Measurements from ENCODE around the gene BCAS3. TPM values are rescaled to one million over a fixed set of nuclear protein-coding genes. Genes with fewer than 3 reads are reported as not detected.
"Not testable (repeated sequence)": the region's sequence is repeated elsewhere in the genome, so short reads cannot be mapped to it uniquely, and the experiment has no call there.

BCAS3 gene
- total RNA-seq, 1 donor from 2014 or later: 9.5 TPM

DNA sequence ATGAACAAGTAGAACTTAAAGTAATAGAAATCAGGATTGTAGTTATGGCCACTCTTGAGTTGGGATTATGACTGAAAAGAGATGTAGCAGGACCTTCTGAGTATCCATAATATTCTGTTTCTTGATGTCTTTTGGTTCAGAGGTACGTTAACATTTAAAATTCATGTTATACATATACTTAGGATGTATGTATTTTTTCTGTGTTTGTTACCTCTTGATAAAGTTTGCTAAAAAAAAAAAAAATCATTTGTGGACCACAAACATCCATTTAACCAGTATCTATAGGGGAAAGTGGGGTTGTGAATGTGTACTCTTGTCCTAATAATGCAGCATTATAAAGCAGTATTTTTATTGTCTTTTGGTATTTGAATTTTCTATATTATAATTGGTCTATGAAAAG, 65.6 kb downstream of the BCAS3 start:
- Mint-ChIP-seq H3K4me3 (no peak overlapping the region), H3K27me3 (peaks cover 5% of the 10 kb centered on the region), H3K27ac (no peak overlapping the region), H3K9me3 (no peaks in the 10 kb centered on the region), H3K36me3 (ENCODE audit: low read depth) (no peaks in the 10 kb centered on the region), H3K4me1 (no peaks in the 10 kb centered on the region)
- DNase-seq: no peak
- intact Hi-C loops (cut with micrococcal nuclease): no loop called here

DNA sequence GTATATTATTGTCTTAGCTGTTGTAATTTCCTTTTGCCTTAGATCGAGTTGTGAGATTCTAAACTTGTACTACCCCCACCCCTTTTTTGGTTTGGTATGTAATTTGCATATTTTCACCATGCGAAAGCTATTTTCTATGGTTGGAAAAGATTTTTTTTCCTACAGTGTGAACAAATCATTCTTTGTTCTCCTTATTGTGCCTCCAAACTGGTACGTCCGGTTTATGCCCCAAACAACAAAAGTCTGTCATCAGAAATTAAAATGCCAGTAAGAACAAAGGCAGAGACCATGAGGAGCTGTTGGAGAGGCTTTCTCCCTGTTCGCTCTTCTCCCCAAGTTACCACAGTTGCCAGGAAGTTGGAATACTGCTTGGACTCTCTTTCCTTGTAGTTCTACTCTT, 66.1 kb downstream of the BCAS3 start:
- Mint-ChIP-seq H3K27ac (no peak overlapping the region), H3K4me1 (no peaks in the 10 kb centered on the region)
- intact Hi-C loops (cut with micrococcal nuclease): no loop called here

DNA sequence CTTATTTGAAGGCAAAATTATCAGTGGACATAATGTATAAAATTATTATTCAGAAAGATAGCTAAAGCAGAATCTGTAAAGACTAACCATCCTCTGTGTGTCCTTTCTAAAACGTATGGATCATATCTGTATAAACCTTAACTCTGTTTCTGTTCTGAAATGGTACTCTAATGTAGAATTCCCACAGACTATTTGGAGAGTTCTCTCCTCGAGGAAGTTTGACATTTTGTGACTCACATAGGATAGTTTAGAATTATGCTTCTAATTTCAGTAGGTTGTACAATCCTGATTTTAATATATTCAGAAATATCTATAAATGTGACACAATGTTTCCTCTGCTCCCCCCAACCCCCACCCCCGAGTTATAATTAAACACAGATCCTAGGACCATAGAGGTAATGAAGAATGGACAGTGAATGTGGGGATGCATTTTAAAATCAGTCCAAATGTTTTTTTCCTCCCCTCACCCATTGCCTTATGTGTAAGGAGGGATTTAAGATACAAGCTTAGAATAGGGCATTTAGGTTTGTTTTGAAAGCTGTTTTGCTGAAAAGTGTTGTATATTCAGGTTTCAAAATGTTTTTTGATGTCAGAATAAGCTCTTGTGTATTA, 66.8 kb downstream of the BCAS3 start:
- no peak overlapping the region for H3K4me3 Mint-ChIP-seq
- no peaks in the 10 kb centered on the region for H3K4me1 Mint-ChIP-seq
- no peaks in the 10 kb centered on the region for H3K36me3 Mint-ChIP-seq (ENCODE audit: low read depth)
- H3K27me3 Mint-ChIP-seq: peaks cover 5% of the 10 kb centered on the region
- no peak for DNase-seq
- no peak overlapping the region for H3K27ac Mint-ChIP-seq
- intact Hi-C loops (cut with micrococcal nuclease): no loop called here
- no peaks in the 10 kb centered on the region for H3K9me3 Mint-ChIP-seq

More for the DNA sequence above, 66.1 kb downstream of the BCAS3 start:
- DNase-seq: no peak
- Mint-ChIP-seq H3K36me3 (ENCODE audit: low read depth) (no peaks in the 10 kb centered on the region), H3K27me3 (peaks cover 5% of the 10 kb centered on the region), H3K9me3 (no peaks in the 10 kb centered on the region), H3K4me3 (no peak overlapping the region)

DNA sequence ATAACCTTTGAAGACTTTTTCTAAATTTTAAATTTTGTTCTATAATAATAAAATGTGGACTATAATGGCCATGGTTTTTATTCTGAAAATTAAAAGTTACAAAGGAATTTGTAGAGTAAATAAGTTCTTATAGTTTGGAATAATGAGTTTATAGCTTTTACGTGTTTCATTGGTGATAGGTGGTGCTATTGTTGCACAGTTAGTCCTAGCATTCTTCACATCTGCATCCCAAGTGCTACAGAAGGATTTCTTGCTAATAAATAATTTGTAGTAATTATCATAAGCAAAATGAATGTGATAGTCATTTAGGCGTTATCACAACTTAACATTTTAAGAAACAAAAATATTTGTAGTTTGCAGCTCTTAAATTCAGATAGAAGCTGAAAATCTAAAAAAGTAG, 67.9 kb downstream of the BCAS3 start:
- Mint-ChIP-seq H3K27ac (no peak overlapping the region), H3K27me3 (peaks cover 5% of the 10 kb centered on the region), H3K4me3 (no peak overlapping the region), H3K36me3 (ENCODE audit: low read depth) (no peaks in the 10 kb centered on the region), H3K4me1 (no peaks in the 10 kb centered on the region), H3K9me3 (peaks cover 1% of the 10 kb centered on the region)
- no peak for DNase-seq
- intact Hi-C loops (cut with micrococcal nuclease): no loop called here

GRCh38 chr17:60747069-60747808, 69.6 kb downstream of the BCAS3 start:
- no peak for DNase-seq
- Mint-ChIP-seq H3K9me3 (peaks cover 3% of the 10 kb centered on the region), H3K4me1 (no peaks in the 10 kb centered on the region), H3K27me3 (peaks cover 5% of the 10 kb centered on the region), H3K4me3 (no peak overlapping the region), H3K36me3 (ENCODE audit: low read depth) (no peaks in the 10 kb centered on the region), H3K27ac (no peak overlapping the region)
- intact Hi-C loops (cut with micrococcal nuclease): no loop called here

DNA sequence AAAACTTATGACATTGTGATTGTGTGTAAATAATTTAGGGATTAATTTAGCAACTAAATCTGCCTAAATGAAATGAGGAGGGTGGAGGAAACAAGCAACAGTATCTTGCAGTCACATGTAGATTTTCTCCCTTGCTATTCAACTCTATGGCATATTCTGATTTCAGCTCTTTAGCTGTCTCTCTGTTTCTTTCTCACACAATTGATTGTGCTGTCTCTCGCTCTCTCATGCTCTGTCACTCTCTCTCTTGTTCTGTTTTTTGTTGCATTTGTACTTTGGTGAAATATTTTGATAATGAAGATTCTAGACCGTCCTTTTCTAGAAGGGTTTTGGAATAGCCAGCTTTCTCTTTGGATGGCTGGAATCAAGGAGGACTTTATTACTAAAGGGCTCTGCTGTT, 70.6 kb downstream of the BCAS3 start:
- peaks cover 5% of the 10 kb centered on the region for H3K27me3 Mint-ChIP-seq
- no peaks in the 10 kb centered on the region for H3K4me1 Mint-ChIP-seq
- H3K4me3 Mint-ChIP-seq: no peak overlapping the region
- DNase-seq: no peak
- no peaks in the 10 kb centered on the region for H3K36me3 Mint-ChIP-seq (ENCODE audit: low read depth)
- H3K9me3 Mint-ChIP-seq: peaks cover 3% of the 10 kb centered on the region
- no peak overlapping the region for H3K27ac Mint-ChIP-seq
- intact Hi-C loops (cut with micrococcal nuclease): no loop called here

DNA sequence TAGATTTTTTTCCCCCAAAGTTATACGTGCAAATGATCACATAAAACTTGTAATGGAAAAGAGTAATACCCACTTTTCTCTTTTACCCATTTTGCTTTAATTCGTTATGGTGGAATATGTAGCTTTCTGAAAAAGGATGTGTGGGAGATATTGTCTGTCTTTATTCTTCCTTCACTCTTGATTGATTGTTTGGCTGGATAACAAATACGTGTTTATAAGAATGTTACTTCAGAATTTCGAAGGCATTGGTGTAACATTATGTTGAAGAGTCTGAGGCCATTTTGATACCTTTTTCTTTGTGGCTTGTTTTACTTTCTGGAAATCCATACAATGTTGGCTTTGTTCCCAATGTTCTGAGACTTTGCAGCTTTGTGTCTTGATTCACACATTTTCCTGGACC, 71.4 kb downstream of the BCAS3 start:
- no peak for DNase-seq
- intact Hi-C loops (cut with micrococcal nuclease): no loop called here
- Mint-ChIP-seq H3K4me1 (no peaks in the 10 kb centered on the region), H3K36me3 (ENCODE audit: low read depth) (no peaks in the 10 kb centered on the region), H3K4me3 (no peak overlapping the region), H3K27me3 (peaks cover 3% of the 10 kb centered on the region), H3K27ac (no peak overlapping the region), H3K9me3 (peaks cover 3% of the 10 kb centered on the region)

DNA sequence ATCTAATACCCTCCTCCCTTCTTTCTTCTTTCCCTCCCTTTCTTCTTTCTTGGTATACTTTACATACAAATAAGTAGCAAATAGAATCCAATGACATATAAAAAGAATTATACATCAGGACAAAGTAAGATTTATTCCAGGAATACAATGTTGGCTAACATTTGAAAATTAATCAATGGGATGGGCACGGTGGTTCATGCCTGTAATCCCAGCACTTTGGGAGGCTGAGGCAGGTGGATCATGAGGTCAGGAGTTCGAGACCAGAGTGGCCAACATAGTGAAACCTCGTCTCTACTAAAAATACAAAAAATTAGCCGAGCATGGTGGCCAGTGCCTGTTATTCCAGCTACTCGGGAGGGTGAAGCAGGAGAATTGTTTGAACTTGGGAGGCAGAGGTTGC, 72.1 kb downstream of the BCAS3 start:
- H3K4me3 Mint-ChIP-seq: no peak overlapping the region

DNA sequence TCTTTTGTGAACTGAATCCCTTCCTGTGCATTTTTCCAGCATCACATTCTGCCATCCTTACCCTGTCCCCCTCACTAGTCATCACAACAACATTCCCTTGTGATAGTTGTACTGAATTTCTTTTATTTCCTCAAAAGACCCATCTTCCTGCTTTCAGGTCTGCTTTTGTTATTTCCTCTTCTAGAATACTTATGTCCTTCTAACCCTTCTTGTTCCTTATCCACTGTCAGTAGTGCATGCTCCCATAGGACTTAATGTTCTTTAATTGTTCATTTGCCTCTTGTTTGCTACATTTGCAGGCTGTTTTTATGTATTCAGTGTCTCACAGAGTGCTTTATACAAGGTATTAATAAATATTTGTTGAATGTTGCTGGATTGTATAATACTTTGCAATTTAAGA, 73.0 kb downstream of the BCAS3 start:
- DNase-seq: no peak
- H3K36me3 Mint-ChIP-seq (ENCODE audit: low read depth): no peaks in the 10 kb centered on the region
- peaks cover 3% of the 10 kb centered on the region for H3K9me3 Mint-ChIP-seq
- peaks cover 3% of the 10 kb centered on the region for H3K27me3 Mint-ChIP-seq
- no peak overlapping the region for H3K27ac Mint-ChIP-seq
- intact Hi-C loops (cut with micrococcal nuclease): no loop called here
- H3K4me1 Mint-ChIP-seq: no peaks in the 10 kb centered on the region
- H3K4me3 Mint-ChIP-seq: no peak overlapping the region

More for the DNA sequence above, 72.1 kb downstream of the BCAS3 start:
- intact Hi-C loops (cut with micrococcal nuclease): no loop called here
- Mint-ChIP-seq H3K4me1 (no peaks in the 10 kb centered on the region), H3K9me3 (peaks cover 3% of the 10 kb centered on the region), H3K27ac (no peak overlapping the region), H3K27me3 (peaks cover 3% of the 10 kb centered on the region), H3K36me3 (ENCODE audit: low read depth) (no peaks in the 10 kb centered on the region)
- no peak for DNase-seq

DNA sequence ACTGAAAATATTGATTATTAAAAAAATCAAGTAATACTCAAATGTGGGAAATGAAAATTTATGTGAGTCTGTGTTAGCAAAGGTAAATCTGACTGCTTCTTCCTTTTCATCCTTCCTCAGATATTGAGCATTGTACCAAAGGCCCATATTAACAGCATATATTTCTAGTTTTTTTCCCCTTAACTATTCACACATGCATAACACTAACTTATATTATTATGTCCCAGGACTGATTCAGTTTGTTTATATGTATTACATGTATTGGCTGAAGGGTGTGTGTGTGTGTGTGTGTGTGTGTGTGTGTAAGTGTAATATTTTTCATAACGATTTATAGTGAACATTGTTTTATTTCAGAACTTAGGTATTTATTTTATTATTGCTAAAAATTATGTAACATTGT, 74.2 kb downstream of the BCAS3 start:
- peaks cover 3% of the 10 kb centered on the region for H3K9me3 Mint-ChIP-seq
- intact Hi-C loops (cut with micrococcal nuclease): no loop called here
- no peak overlapping the region for H3K4me3 Mint-ChIP-seq
- no peaks in the 10 kb centered on the region for H3K36me3 Mint-ChIP-seq (ENCODE audit: low read depth)
- no peak overlapping the region for H3K27ac Mint-ChIP-seq
- H3K4me1 Mint-ChIP-seq: no peaks in the 10 kb centered on the region
- peaks cover 3% of the 10 kb centered on the region for H3K27me3 Mint-ChIP-seq
- DNase-seq: no peak

GRCh38 chr17:60752873-60753577, 75.4 kb downstream of the BCAS3 start:
- no peak overlapping the region for H3K4me3 Mint-ChIP-seq
- H3K4me1 Mint-ChIP-seq: no peaks in the 10 kb centered on the region
- DNase-seq: no peak
- H3K9me3 Mint-ChIP-seq: peaks cover 3% of the 10 kb centered on the region
- no peak overlapping the region for H3K27ac Mint-ChIP-seq
- intact Hi-C loops (cut with micrococcal nuclease): no loop called here
- no peaks in the 10 kb centered on the region for H3K27me3 Mint-ChIP-seq
- H3K36me3 Mint-ChIP-seq (ENCODE audit: low read depth): no peaks in the 10 kb centered on the region

- Mint-ChIP-seq H3K36me3 (ENCODE audit: low read depth) (no peaks in the 10 kb centered on the region), H3K27ac (no peak overlapping the region), H3K27me3 (no peaks in the 10 kb centered on the region), H3K4me3 (no peak overlapping the region), H3K9me3 (peaks cover 3% of the 10 kb centered on the region), H3K4me1 (no peaks in the 10 kb centered on the region)
- no peak for DNase-seq
- intact Hi-C loops (cut with micrococcal nuclease): no loop called here
Measured at GRCh38 chr17:60754057-60754604, 76.5 kb downstream of the BCAS3 start.

- H3K27me3 Mint-ChIP-seq; H3K27ac Mint-ChIP-seq; H3K4me3 Mint-ChIP-seq; H3K9me3 Mint-ChIP-seq; H3K4me1 Mint-ChIP-seq; DNase-seq; H3K36me3 Mint-ChIP-seq (ENCODE audit: low read depth); intact Hi-C loops (cut with micrococcal nuclease): not testable (repeated sequence)
Measured at GRCh38 chr17:60756798-60757197, 79.1 kb downstream of the BCAS3 start.

GRCh38 chr17:60757437-60757836, 79.8 kb downstream of the BCAS3 start:
- Mint-ChIP-seq H3K4me1 (no peaks in the 10 kb centered on the region), H3K36me3 (ENCODE audit: low read depth) (peaks cover 1% of the 10 kb centered on the region), H3K27me3 (no peaks in the 10 kb centered on the region), H3K27ac (no peak overlapping the region), H3K9me3 (no peaks in the 10 kb centered on the region), H3K4me3 (no peak overlapping the region)
- intact Hi-C loops (cut with micrococcal nuclease): no loop called here
- no peak for DNase-seq
